ENCODE data around the gene PRMT9.

GRCh38 chr4:147644471-147644870 is 39.5 kb downstream of the PRMT9 start:
- TF ChIP-seq EP300 (IDR thresholded peaks at IDR 0.05), result no peak
- no peak for TF ChIP-seq CTCF (IDR thresholded peaks at IDR 0.05)
- no peak for TF ChIP-seq POLR2A (IDR thresholded peaks at IDR 0.05)
